H1 (cell line): ENCODE measurements around the gene ITLN1.

Experiments
- EZH2 ChIP-seq: fragments of 200-600 bp; sonication (generic); IDR thresholded peaks from 2 replicates; pipeline ENCODE4 v1.7.1; 2012; ENCODE audit warnings: low read depth, mild to moderate bottlenecking, moderate library complexity, low read length, inconsistent platforms; ENCODE audit not compliant: severe bottlenecking
- HDAC6 ChIP-seq: IDR thresholded peaks from one replicate; pipeline ENCODE4 v1.7.1; 2012; ENCODE audit warnings: low read depth, mild to moderate bottlenecking, inconsistent platforms, low read length, moderate library complexity
- KDM1A ChIP-seq: fragments of 200-600, 300-600 bp; sonication (generic); IDR thresholded peaks from 2 replicates; pipeline ENCODE4 v1.7.1; 2016; ENCODE audit warnings: mild to moderate bottlenecking, low read length, borderline replicate concordance
- RAD21 ChIP-seq, 2 experiments: IDR thresholded peaks in 1 of 2; conservative IDR thresholded peaks in 1 of 2; 2 replicates each; pipeline ENCODE4 v1.6.1; 2011; ENCODE audit warnings: low read depth in 2 of 2, low read length in 2 of 2, improper control_type of control experiment in 1 of 2, inconsistent platforms in 1 of 2, mild to moderate bottlenecking in 1 of 2, moderate library complexity in 1 of 2
- TCF12 ChIP-seq: IDR thresholded peaks from 2 replicates; pipeline ENCODE4 v1.6.1; 2011; ENCODE audit warnings: low read depth, mild to moderate bottlenecking, low read length
- TEAD4 ChIP-seq: IDR thresholded peaks from 2 replicates; pipeline ENCODE4 v1.6.1; 2012; ENCODE audit warnings: low read depth, low read length, inconsistent platforms, mixed read lengths
- YY1 ChIP-seq: IDR thresholded peaks from 2 replicates; pipeline ENCODE4 v1.6.1; 2011; ENCODE audit warnings: low read depth, mild to moderate bottlenecking, low read length
- TF ChIP-seq, protein P1 (sequence below), 3 experiments: IDR thresholded peaks; 1 replicate in 2 of 3; 2 replicates in 1 of 3; pipeline versions ENCODE4 v1.5.1 to v1.6.1; 2011; ENCODE audit warnings: low read length in 3 of 3, mild to moderate bottlenecking in 3 of 3, inconsistent platforms in 2 of 3, low read depth in 1 of 3, moderate library complexity in 1 of 3; ENCODE audit not compliant: insufficient read depth in 1 of 3; ENCODE audit errors: control extremely low read depth in 1 of 3
- TF ChIP-seq, protein P2 (sequence below): IDR thresholded peaks from 2 replicates; pipeline ENCODE4 v1.6.1; 2011; ENCODE audit warnings: low read length, improper control_type of control experiment

DNA sequence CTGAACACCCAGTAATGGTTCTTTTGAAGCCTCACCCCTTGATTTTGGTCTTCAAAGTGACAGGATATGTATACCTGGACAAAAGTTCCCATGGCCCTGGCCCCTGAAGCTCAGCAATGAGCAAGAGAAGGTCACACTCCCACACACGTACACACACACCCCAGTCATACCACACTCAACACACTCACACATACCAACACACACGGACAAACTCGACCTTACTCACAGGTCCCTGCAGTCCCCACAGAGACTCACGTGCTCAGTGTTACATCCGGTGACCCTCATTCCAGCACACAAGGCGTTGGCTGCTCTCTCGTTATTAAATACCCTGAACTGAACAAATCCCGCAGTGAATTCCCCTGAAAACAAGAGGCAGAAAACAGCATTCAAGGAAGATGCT is 5.9 kb downstream of the ITLN1 start:
- TF ChIP-seq, protein P1, sequence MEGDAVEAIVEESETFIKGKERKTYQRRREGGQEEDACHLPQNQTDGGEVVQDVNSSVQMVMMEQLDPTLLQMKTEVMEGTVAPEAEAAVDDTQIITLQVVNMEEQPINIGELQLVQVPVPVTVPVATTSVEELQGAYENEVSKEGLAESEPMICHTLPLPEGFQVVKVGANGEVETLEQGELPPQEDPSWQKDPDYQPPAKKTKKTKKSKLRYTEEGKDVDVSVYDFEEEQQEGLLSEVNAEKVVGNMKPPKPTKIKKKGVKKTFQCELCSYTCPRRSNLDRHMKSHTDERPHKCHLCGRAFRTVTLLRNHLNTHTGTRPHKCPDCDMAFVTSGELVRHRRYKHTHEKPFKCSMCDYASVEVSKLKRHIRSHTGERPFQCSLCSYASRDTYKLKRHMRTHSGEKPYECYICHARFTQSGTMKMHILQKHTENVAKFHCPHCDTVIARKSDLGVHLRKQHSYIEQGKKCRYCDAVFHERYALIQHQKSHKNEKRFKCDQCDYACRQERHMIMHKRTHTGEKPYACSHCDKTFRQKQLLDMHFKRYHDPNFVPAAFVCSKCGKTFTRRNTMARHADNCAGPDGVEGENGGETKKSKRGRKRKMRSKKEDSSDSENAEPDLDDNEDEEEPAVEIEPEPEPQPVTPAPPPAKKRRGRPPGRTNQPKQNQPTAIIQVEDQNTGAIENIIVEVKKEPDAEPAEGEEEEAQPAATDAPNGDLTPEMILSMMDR (IDR thresholded peaks at IDR 0.05; ENCODE audit: control extremely low read depth in 1 of 3, insufficient read depth in 1 of 3, low read depth in 1 of 3, low read length in 3 of 3) = no peak
- TF ChIP-seq HDAC6 (no peak), EZH2 (no peak), YY1 (no peak), KDM1A (no peak), TCF12 (no peak), RAD21 (IDR thresholded peaks at IDR 0.05 in 1 of 2, conservative IDR thresholded peaks at IDR 0.05 in 1 of 2; ENCODE audit: low read depth in 2 of 2, low read length in 2 of 2) (no peak), TEAD4 (no peak)
- TF ChIP-seq, protein P2, sequence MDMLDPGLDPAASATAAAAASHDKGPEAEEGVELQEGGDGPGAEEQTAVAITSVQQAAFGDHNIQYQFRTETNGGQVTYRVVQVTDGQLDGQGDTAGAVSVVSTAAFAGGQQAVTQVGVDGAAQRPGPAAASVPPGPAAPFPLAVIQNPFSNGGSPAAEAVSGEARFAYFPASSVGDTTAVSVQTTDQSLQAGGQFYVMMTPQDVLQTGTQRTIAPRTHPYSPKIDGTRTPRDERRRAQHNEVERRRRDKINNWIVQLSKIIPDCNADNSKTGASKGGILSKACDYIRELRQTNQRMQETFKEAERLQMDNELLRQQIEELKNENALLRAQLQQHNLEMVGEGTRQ = no peak
